ENCODE measurements around the gene ATRIP. TPM values are rescaled to one million over a fixed set of nuclear protein-coding genes. Genes with fewer than 3 reads are reported as not detected.
"Not testable (repeated sequence)": the region's sequence is repeated elsewhere in the genome, so short reads cannot be mapped to it uniquely, and the experiment has no call there.

Gene ATRIP
- total and polyA plus RNA-seq, 2 experiments from 2014 or later = 4.2 to 8.4 TPM

- Histone ChIP-seq H3K4me3 (no peak overlapping the region), H3F3A (ENCODE audit: insufficient read depth) (peaks cover 9% of the 10 kb centered on the region), H2AFZ (no peak overlapping the region), H3K4me2 (ENCODE audit: unreplicated experiment) (no peak overlapping the region), H3K27ac (no peak overlapping the region), H3K79me2 (ENCODE audit: insufficient read depth) (no peaks in the 10 kb centered on the region), H3K9me2 (ENCODE audit: insufficient read depth) (no peaks in the 10 kb centered on the region), H3K36me3 (ENCODE audit: low read depth) (peaks cover 15% of the 10 kb centered on the region), H3K27me3 (replicated peaks; ENCODE audit: insufficient read depth) (no peaks in the 10 kb centered on the region), H3K4me1 (ENCODE audit: insufficient read depth) (peaks cover 5% of the 10 kb centered on the region), H4K20me1 (ENCODE audit: insufficient read depth) (no peaks in the 10 kb centered on the region), H3K9me3 (ENCODE audit: low read depth) (no peaks in the 10 kb centered on the region), H3K9ac (no peak overlapping the region)
- in situ Hi-C loops (cut with MboI) = no loop called here
- WGBS, 2 experiments (ENCODE audit: low coverage in 1 of 2, low lambda C conversion rate in 2 of 2, missing lambda C conversion rate in 2 of 2) = 100% methylated on average over 3 of the region's 3 CpGs
- no peak for DNase-seq
- TF ChIP-seq EZH2phosphoT487 (IDR thresholded peaks at IDR 0.05; ENCODE audit: insufficient read depth, low read depth) = no peak
- TF ChIP-seq EZH2 (IDR thresholded peaks at IDR 0.05; ENCODE audit: insufficient read depth, poor library complexity, severe bottlenecking) = no peak
These were observed 14.0 kb downstream of the ATRIP start for GRCh38 chr3:48460517-48460902.

GRCh38 chr3:48461767-48462166 is 15.2 kb downstream of the ATRIP start:
- H3F3A ChIP-seq (ENCODE audit: insufficient read depth); H2AFZ ChIP-seq; DNase-seq; H3K27me3 ChIP-seq (replicated peaks; ENCODE audit: insufficient read depth); in situ Hi-C loops (cut with MboI); H3K27ac ChIP-seq; H3K9me2 ChIP-seq (ENCODE audit: insufficient read depth); H3K4me3 ChIP-seq; H3K4me2 ChIP-seq (ENCODE audit: unreplicated experiment); H3K79me2 ChIP-seq (ENCODE audit: insufficient read depth); H4K20me1 ChIP-seq (ENCODE audit: insufficient read depth); H3K9ac ChIP-seq; H3K9me3 ChIP-seq (ENCODE audit: low read depth): not testable (repeated sequence)
- 83 to 89% methylated on average over 7 of the region's 7 CpGs for WGBS, 2 experiments (ENCODE audit: low coverage in 1 of 2, low lambda C conversion rate in 2 of 2, missing lambda C conversion rate in 2 of 2)
- Histone ChIP-seq H3K4me1 (ENCODE audit: insufficient read depth) (peaks cover 11% of the 10 kb centered on the region), H3K36me3 (ENCODE audit: low read depth) (peaks cover 15% of the 10 kb centered on the region)

GRCh38 chr3:48463703-48464102 is 17.2 kb downstream of the ATRIP start:
- peaks cover 17% of the 10 kb centered on the region for H3F3A ChIP-seq (ENCODE audit: insufficient read depth)
- H3K36me3 ChIP-seq (ENCODE audit: low read depth) = peaks cover 14% of the 10 kb centered on the region; the same call in 1 of the 2 replicates
- H2AFZ ChIP-seq = no peak overlapping the region
- no peaks in the 10 kb centered on the region for H3K9me3 ChIP-seq (ENCODE audit: low read depth)
- no peaks in the 10 kb centered on the region for H3K9me2 ChIP-seq (ENCODE audit: insufficient read depth)
- in situ Hi-C loops (cut with MboI) = no loop called here
- WGBS, 2 experiments (ENCODE audit: low coverage in 1 of 2, low lambda C conversion rate in 2 of 2, missing lambda C conversion rate in 2 of 2) = 73 to 75% methylated on average over 9 of the region's 9 CpGs
- H3K27ac ChIP-seq = no peak overlapping the region
- H4K20me1 ChIP-seq (ENCODE audit: insufficient read depth) = no peaks in the 10 kb centered on the region
- peaks cover 24% of the 10 kb centered on the region for H3K4me1 ChIP-seq (ENCODE audit: insufficient read depth)
- no peak for DNase-seq
- H3K9ac ChIP-seq = no peak overlapping the region
- no peak for TF ChIP-seq EZH2 (IDR thresholded peaks at IDR 0.05; ENCODE audit: insufficient read depth, poor library complexity, severe bottlenecking)
- TF ChIP-seq EZH2phosphoT487 (IDR thresholded peaks at IDR 0.05; ENCODE audit: insufficient read depth, low read depth) = no peak
- no peak overlapping the region for H3K4me3 ChIP-seq
- no peaks in the 10 kb centered on the region for H3K27me3 ChIP-seq (replicated peaks; ENCODE audit: insufficient read depth)
- no peak overlapping the region for H3K4me2 ChIP-seq (ENCODE audit: unreplicated experiment)
- H3K79me2 ChIP-seq (ENCODE audit: insufficient read depth) = peaks cover 23% of the 10 kb centered on the region

GRCh38 chr3:48464713-48465221 is 18.2 kb downstream of the ATRIP start:
- no peak overlapping the region for H3K4me3 ChIP-seq
- peak overlapping the region; percentile 99 for H3K27ac ChIP-seq
- in situ Hi-C loops (cut with MboI) = loop anchor here (5.0 kb wide), 1 partner anchor 88 kb away; no protein-coding TSS in a partner anchor
- no peaks in the 10 kb centered on the region for H3K27me3 ChIP-seq (replicated peaks; ENCODE audit: insufficient read depth)
- H3K4me1 ChIP-seq (ENCODE audit: insufficient read depth) = peaks cover 24% of the 10 kb centered on the region
- H3F3A ChIP-seq (ENCODE audit: insufficient read depth) = peaks cover 17% of the 10 kb centered on the region
- no peak overlapping the region for H2AFZ ChIP-seq
- H3K4me2 ChIP-seq (ENCODE audit: unreplicated experiment) = no peak overlapping the region
- no peaks in the 10 kb centered on the region for H4K20me1 ChIP-seq (ENCODE audit: insufficient read depth)
- no peaks in the 10 kb centered on the region for H3K9me2 ChIP-seq (ENCODE audit: insufficient read depth)
- WGBS, 2 experiments (ENCODE audit: low coverage in 1 of 2, low lambda C conversion rate in 2 of 2, missing lambda C conversion rate in 2 of 2) = 91 to 92% methylated on average over 17 of the region's 17 CpGs
- no peak for DNase-seq
- H3K79me2 ChIP-seq (ENCODE audit: insufficient read depth) = peaks cover 33% of the 10 kb centered on the region
- H3K36me3 ChIP-seq (ENCODE audit: low read depth) = peaks cover 6% of the 10 kb centered on the region; the same call in 1 of the 2 replicates
- peak overlapping the region; percentile 92 for H3K9ac ChIP-seq
- H3K9me3 ChIP-seq (ENCODE audit: low read depth) = no peaks in the 10 kb centered on the region
- TF ChIP-seq EZH2 (IDR thresholded peaks at IDR 0.05; ENCODE audit: insufficient read depth, poor library complexity, severe bottlenecking) (no peak), EZH2phosphoT487 (IDR thresholded peaks at IDR 0.05; ENCODE audit: insufficient read depth, low read depth) (no peak)

- Histone ChIP-seq H3K9ac (peak overlapping the region; percentile 92), H3K9me3 (ENCODE audit: low read depth) (no peaks in the 10 kb centered on the region), H3K9me2 (ENCODE audit: insufficient read depth) (no peaks in the 10 kb centered on the region), H3K36me3 (ENCODE audit: low read depth) (peaks cover 6% of the 10 kb centered on the region; the same call in 1 of the 2 replicates), H3F3A (ENCODE audit: insufficient read depth) (peaks cover 17% of the 10 kb centered on the region), H3K4me2 (ENCODE audit: unreplicated experiment) (no peak overlapping the region), H4K20me1 (ENCODE audit: insufficient read depth) (no peaks in the 10 kb centered on the region), H3K4me1 (ENCODE audit: insufficient read depth) (peaks cover 24% of the 10 kb centered on the region), H3K79me2 (ENCODE audit: insufficient read depth) (peaks cover 37% of the 10 kb centered on the region), H3K4me3 (no peak overlapping the region), H3K27me3 (replicated peaks; ENCODE audit: insufficient read depth) (no peaks in the 10 kb centered on the region), H2AFZ (peak overlapping the region; percentile 43; the same call in 1 of the 2 replicates), H3K27ac (peak overlapping the region; percentile 99)
- TF ChIP-seq EZH2phosphoT487 (IDR thresholded peaks at IDR 0.05; ENCODE audit: insufficient read depth, low read depth) = no peak
- no peak for TF ChIP-seq EZH2 (IDR thresholded peaks at IDR 0.05; ENCODE audit: insufficient read depth, poor library complexity, severe bottlenecking)
- 1 to 5% methylated on average over 7 of the region's 7 CpGs for WGBS, 2 experiments (ENCODE audit: low coverage in 1 of 2, low lambda C conversion rate in 2 of 2, missing lambda C conversion rate in 2 of 2)
- DNase-seq = no peak
- in situ Hi-C loops (cut with MboI) = loop anchor here (5.0 kb wide), 1 partner anchor 87 kb away; no protein-coding TSS in a partner anchor
These were observed 18.6 kb downstream of the ATRIP start for GRCh38 chr3:48465237-48465530.
